Measurements from ENCODE around the gene SNX33.

DNA sequence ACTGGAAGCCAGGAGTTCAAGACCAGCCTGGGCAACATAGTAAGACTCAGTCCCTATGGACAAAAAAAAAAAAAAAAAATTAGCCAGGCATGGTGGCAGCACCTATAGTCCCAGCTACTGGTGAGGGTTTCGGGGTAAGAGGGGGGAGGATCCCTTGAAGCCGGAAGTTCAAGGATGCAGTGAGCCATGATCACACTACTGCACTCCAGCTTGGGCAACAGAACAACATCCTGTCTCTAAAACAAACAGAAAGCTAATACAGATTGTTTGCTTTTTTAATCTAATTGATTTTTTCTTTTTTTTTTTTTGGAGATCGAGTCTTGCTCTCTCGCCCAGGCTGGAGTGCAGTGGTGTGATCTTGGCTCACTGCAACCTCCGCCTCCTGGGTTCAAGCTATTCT lies 6.1 kb upstream of the SNX33 start:
- TF ChIP-seq EZH2 (IDR thresholded peaks at IDR 0.05; ENCODE audit: insufficient read depth, low read length), result no peak
- TF ChIP-seq, protein P1, sequence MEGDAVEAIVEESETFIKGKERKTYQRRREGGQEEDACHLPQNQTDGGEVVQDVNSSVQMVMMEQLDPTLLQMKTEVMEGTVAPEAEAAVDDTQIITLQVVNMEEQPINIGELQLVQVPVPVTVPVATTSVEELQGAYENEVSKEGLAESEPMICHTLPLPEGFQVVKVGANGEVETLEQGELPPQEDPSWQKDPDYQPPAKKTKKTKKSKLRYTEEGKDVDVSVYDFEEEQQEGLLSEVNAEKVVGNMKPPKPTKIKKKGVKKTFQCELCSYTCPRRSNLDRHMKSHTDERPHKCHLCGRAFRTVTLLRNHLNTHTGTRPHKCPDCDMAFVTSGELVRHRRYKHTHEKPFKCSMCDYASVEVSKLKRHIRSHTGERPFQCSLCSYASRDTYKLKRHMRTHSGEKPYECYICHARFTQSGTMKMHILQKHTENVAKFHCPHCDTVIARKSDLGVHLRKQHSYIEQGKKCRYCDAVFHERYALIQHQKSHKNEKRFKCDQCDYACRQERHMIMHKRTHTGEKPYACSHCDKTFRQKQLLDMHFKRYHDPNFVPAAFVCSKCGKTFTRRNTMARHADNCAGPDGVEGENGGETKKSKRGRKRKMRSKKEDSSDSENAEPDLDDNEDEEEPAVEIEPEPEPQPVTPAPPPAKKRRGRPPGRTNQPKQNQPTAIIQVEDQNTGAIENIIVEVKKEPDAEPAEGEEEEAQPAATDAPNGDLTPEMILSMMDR (IDR thresholded peaks at IDR 0.05; ENCODE audit: insufficient read depth, low read depth, low read length), result no peak

All from astrocyte (in vitro differentiated cells and primary cell).